Transverse colon (tissue), 4 donors: Measurements from ENCODE around the gene PTPRN.

Source experiments
- POLR2A ChIP-seq: fragments of 450-650 bp; IDR thresholded peaks from one replicate; pipeline ENCODE4 v1.6.1; 2016; ENCODE audit warnings: antibody characterized with exemption, mild to moderate bottlenecking, moderate library complexity
- POLR2AphosphoS5 ChIP-seq, 3 donors: sonication (generic); formaldehyde crosslinking; IDR thresholded peaks; one replicate each; pipeline ENCODE4 v1.6.1; 2016; ENCODE audit warnings: antibody characterized with exemption in 3 of 3
- TF ChIP-seq, protein P1 (sequence below), 5 experiments: fragments of 200-600 bp in 3 of 5; fragments of 450-650 bp in 2 of 5; sonication (generic) in 3 of 5; IDR thresholded peaks; 1 replicate in 2 of 5; 2 replicates in 3 of 5; pipeline ENCODE4 v1.5.1; 2016 to 2017; ENCODE audit warnings: antibody characterized with exemption in 5 of 5, inconsistent platforms in 3 of 5, mild to moderate bottlenecking in 2 of 5, moderate library complexity in 1 of 5

DNA sequence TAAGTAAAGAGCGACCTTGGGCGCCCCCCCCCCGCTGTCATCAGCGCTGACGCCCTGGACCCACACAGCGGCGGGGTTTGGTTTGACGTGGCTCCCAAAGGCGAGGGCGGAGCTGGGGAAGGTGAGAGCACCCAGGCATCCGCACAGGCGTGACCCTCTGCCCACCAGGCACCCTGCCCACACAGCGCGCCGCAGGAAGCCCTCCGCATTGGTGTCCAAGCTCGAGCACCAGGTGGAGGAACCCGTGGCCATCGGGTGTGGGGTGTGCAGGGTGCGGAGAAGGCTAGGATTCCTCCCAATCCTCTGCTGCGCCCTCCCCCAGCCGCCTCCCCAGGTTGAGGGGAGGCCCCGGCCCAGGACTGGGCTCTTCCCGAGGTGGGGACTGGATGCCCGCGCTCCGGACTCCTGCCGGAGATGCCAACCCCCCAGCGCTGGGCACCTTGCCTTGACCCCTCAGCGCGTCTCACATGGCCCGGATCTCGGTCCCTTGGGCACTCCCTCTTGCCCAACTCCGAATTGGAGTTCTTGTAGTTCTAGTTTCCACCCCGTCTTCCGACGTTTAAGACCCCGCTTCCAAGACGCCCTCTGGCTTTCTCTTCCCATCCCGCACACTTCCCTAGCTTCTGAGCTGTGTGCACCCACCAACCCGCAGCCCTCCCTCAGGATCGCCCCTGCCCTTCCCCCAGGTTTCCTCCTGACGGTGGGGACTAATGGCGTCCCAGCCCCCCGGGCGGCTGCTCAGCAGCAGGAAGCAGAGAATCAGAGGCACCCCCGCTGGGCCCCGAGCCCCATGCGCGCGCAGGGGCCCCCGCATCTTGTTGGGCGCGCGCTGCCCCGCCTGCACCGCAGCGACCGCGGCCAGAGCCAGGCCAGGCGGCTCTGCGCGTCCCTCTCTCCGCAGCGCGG lies 49.2 kb upstream of the PTPRN start:
- no peak for TF ChIP-seq POLR2AphosphoS5 (IDR thresholded peaks at IDR 0.05)
- TF ChIP-seq, protein P1, sequence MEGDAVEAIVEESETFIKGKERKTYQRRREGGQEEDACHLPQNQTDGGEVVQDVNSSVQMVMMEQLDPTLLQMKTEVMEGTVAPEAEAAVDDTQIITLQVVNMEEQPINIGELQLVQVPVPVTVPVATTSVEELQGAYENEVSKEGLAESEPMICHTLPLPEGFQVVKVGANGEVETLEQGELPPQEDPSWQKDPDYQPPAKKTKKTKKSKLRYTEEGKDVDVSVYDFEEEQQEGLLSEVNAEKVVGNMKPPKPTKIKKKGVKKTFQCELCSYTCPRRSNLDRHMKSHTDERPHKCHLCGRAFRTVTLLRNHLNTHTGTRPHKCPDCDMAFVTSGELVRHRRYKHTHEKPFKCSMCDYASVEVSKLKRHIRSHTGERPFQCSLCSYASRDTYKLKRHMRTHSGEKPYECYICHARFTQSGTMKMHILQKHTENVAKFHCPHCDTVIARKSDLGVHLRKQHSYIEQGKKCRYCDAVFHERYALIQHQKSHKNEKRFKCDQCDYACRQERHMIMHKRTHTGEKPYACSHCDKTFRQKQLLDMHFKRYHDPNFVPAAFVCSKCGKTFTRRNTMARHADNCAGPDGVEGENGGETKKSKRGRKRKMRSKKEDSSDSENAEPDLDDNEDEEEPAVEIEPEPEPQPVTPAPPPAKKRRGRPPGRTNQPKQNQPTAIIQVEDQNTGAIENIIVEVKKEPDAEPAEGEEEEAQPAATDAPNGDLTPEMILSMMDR (IDR thresholded peaks at IDR 0.05), result no peak
- TF ChIP-seq POLR2A, result no peak
